Measurements from ENCODE around the gene SYK. TPM values are rescaled to one million over a fixed set of nuclear protein-coding genes. Genes with fewer than 3 reads are reported as not detected.

The SYK gene
- total RNA-seq, 1 donor from 2014 or later: 13.0 TPM

GRCh38 chr9:90860382-90860781 lies 58.8 kb downstream of the SYK start:
- Mint-ChIP-seq H3K4me3 (no peak overlapping the region), H3K36me3 (no peaks in the 10 kb centered on the region), H3K27me3 (peaks cover 3% of the 10 kb centered on the region), H3K27ac (no peak overlapping the region), H3K9me3 (no peaks in the 10 kb centered on the region), H3K4me1 (ENCODE audit: unreplicated experiment) (peaks cover 7% of the 10 kb centered on the region)
- no peak for TF ChIP-seq CTCF (conservative IDR thresholded peaks at IDR 0.05)
- no peak for DNase-seq (ENCODE audit: extremely low spot score, unreplicated experiment)

GRCh38 chr9:90860826-90861225 lies 59.2 kb downstream of the SYK start:
- no peaks in the 10 kb centered on the region for H3K9me3 Mint-ChIP-seq
- no peak for TF ChIP-seq CTCF (conservative IDR thresholded peaks at IDR 0.05)
- no peaks in the 10 kb centered on the region for H3K27me3 Mint-ChIP-seq
- peaks cover 3% of the 10 kb centered on the region for H3K4me1 Mint-ChIP-seq (ENCODE audit: unreplicated experiment)
- DNase-seq (ENCODE audit: extremely low spot score, unreplicated experiment): no peak
- H3K4me3 Mint-ChIP-seq: no peak overlapping the region
- H3K27ac Mint-ChIP-seq: no peak overlapping the region
- H3K36me3 Mint-ChIP-seq: no peaks in the 10 kb centered on the region

GRCh38 chr9:90861380-90861779 lies 59.8 kb downstream of the SYK start:
- Mint-ChIP-seq H3K27ac (no peak overlapping the region), H3K9me3 (no peaks in the 10 kb centered on the region), H3K4me3 (no peak overlapping the region), H3K27me3 (no peaks in the 10 kb centered on the region), H3K36me3 (no peaks in the 10 kb centered on the region), H3K4me1 (ENCODE audit: unreplicated experiment) (no peaks in the 10 kb centered on the region)
- TF ChIP-seq CTCF (conservative IDR thresholded peaks at IDR 0.05): no peak
- no peak for DNase-seq (ENCODE audit: extremely low spot score, unreplicated experiment)

- H3K27me3 Mint-ChIP-seq: no peaks in the 10 kb centered on the region
- H3K9me3 Mint-ChIP-seq: no peaks in the 10 kb centered on the region
- no peak for TF ChIP-seq CTCF (conservative IDR thresholded peaks at IDR 0.05)
- H3K4me1 Mint-ChIP-seq (ENCODE audit: unreplicated experiment): no peaks in the 10 kb centered on the region
- no peak overlapping the region for H3K27ac Mint-ChIP-seq
- H3K4me3 Mint-ChIP-seq: no peak overlapping the region
- DNase-seq (ENCODE audit: extremely low spot score, unreplicated experiment): no peak
- H3K36me3 Mint-ChIP-seq: peaks cover 4% of the 10 kb centered on the region
Observed at GRCh38 chr9:90861826-90862740, 60.5 kb downstream of the SYK start.

GRCh38 chr9:90864779-90865178 lies 63.2 kb downstream of the SYK start:
- H3K4me3 Mint-ChIP-seq: no peak overlapping the region
- H3K9me3 Mint-ChIP-seq: no peaks in the 10 kb centered on the region
- H3K36me3 Mint-ChIP-seq: peaks cover 8% of the 10 kb centered on the region
- no peak for TF ChIP-seq CTCF (conservative IDR thresholded peaks at IDR 0.05)
- H3K27ac Mint-ChIP-seq: no peak overlapping the region
- no peaks in the 10 kb centered on the region for H3K4me1 Mint-ChIP-seq (ENCODE audit: unreplicated experiment)
- DNase-seq (ENCODE audit: extremely low spot score, unreplicated experiment): no peak
- H3K27me3 Mint-ChIP-seq: no peaks in the 10 kb centered on the region

All from type B pancreatic cell (in vitro differentiated cells).